Spleen (tissue), 7 donors: ENCODE results near the gene PMF1.

Experiments
- POLR2A ChIP-seq, 3 donors: fragments of 450-650 bp; IDR thresholded peaks; one replicate each; pipeline ENCODE4 v1.5.1; 2017; ENCODE audit warnings: antibody characterized with exemption in 3 of 3, mild to moderate bottlenecking in 1 of 3
- POLR2AphosphoS5 ChIP-seq, 3 donors: sonication (generic); formaldehyde crosslinking; IDR thresholded peaks; one replicate each; pipeline ENCODE4 v1.5.1; 2017; ENCODE audit warnings: antibody characterized with exemption in 3 of 3
- TF ChIP-seq, protein P1 (sequence below), 11 experiments: fragments of 200-600 bp in 7 of 11; fragments of 450-650 bp in 4 of 11; sonication (generic) in 4 of 11; IDR thresholded peaks in 8 of 11; conservative IDR thresholded peaks in 3 of 11; 1 replicate in 7 of 11; 2 replicates in 4 of 11; pipeline versions ENCODE4 v1.4.0 to v1.8.0; 2016 to 2021; ENCODE audit warnings: antibody characterized with exemption in 11 of 11, inconsistent platforms in 4 of 11, mild to moderate bottlenecking in 1 of 11
- donor health status: DM: no; HTN: no; CAD: no; lungs with moderate emphysema.
- donor health status: DM: no; HTN: no; CAD: no.
- donor health status: DM: no; HTN: no; CAD: no.

DNA sequence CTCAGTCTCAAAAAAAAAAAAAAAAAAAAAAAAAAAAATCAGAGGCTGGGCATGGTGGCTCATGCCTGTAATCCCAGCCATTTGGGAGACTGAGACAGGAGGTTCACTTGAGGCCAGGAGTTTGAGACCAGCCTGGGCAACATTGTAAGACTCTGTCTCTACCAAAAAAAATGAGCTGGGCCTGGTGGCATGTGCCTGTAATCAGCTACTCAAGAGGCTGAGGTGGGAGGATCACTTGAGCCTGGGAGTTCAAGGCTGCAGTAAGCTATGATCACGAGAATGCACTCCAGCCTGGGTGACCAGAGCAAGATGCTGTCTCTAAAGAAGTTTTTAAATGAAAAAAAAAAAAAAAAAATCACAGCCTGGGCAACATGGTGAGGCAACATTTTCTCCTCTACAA is 49.1 kb upstream of the PMF1 start:
- TF ChIP-seq, protein P1, sequence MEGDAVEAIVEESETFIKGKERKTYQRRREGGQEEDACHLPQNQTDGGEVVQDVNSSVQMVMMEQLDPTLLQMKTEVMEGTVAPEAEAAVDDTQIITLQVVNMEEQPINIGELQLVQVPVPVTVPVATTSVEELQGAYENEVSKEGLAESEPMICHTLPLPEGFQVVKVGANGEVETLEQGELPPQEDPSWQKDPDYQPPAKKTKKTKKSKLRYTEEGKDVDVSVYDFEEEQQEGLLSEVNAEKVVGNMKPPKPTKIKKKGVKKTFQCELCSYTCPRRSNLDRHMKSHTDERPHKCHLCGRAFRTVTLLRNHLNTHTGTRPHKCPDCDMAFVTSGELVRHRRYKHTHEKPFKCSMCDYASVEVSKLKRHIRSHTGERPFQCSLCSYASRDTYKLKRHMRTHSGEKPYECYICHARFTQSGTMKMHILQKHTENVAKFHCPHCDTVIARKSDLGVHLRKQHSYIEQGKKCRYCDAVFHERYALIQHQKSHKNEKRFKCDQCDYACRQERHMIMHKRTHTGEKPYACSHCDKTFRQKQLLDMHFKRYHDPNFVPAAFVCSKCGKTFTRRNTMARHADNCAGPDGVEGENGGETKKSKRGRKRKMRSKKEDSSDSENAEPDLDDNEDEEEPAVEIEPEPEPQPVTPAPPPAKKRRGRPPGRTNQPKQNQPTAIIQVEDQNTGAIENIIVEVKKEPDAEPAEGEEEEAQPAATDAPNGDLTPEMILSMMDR (IDR thresholded peaks at IDR 0.05 in 8 of 11, conservative IDR thresholded peaks at IDR 0.05 in 3 of 11): no peak
- TF ChIP-seq POLR2A (IDR thresholded peaks at IDR 0.05) (no peak), POLR2AphosphoS5 (IDR thresholded peaks at IDR 0.05) (no peak)
